ENCODE data around the gene SQOR.

Gene SQOR

DNA sequence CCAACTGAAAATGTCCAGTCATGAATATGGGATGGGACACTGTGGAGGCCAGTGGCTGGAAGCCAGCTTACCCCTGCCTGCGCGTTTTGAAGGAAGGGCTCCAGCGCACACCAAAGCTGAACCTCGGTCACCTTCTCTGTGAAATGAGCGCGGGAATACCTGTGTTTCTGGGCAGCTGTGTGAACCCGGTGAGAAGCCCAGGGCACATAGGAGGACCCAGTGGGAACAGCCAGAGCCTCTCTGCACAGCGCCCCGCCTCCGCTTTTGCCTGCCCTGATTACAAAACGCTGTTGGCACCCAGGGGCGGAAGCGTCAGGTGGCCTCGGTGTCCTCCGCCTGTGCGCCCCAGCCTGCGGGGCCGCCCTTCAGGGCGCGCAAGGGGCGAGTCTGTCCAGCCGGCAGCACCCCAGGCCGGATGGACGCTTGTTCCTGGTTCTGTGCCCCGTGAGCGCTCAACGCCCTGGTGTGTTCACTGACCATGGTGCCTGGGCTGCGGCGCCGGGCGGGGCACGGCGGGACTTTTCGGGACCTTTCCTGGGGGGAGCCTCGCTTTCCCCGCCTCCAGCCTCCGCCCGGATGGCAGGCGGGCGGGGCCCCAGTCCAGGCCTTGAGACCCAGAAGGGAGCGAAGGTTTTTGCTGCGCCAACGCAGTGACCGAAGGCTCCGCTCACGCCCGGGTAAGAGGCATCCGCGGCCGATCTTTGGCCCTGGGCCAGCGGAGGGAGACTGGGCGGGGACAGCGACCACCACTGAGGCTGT, at the start of gene SQOR:
SQOR (plus strand) TSS at position 598 of the 759 bp plus-strand sequence. CDS start 23,895 bp downstream, outside the sequence.
- peak; percentile 68 to 72 for DNase-seq

DNA sequence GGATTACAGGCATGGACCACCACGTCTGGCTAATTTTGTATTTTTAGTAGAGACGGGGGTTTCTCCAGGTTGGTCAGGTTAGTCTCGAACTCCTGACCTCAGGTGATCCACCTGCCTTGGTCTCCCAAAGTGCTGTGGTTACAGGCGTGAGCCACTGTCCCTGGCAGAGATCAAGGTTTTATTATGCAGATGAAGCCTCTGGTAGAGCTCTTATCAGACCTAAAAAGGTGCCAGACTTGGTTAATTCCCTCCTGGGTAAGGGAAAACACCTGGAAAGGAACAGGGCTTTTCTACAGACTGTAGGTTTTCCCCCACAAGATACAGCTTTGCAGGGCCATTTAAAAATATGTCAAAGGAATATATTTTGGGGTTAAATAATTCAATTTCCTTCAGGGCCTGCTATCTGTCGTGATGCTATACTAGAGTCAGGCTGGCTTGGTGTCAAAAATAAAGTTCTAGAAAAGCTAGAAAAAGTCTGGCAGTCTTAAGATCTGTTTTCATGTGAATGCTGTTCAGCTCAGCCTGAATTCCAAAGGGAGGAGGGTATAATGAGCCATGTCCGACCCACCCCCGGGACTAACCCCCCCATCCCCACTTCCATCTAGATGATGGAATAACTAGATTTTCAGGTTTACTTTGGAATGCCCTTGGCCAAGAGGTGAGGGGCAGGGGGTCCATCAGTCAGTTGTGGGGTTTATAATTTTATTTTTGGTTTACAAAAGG, 49.6 kb upstream of the SQOR start:
- no peak for DNase-seq

DNA sequence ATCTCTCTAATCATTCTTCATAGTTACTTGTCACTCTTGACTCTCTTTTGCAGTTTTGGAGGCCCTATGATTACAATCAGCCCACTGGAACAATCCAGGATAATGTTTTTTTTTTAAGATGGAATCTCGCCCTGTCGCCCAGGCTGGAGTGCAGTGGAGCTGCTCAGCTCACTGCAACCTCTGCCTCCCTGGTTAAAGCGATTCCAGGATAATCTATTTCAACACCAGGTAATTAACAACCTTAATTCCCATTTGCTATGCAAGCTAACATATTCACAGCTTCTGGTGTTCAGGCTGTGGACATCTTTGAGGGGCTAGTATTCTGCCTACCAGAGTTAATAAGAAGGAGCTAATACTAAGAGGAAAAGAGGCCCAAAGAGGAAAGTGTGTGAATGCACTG, 48.7 kb upstream of the SQOR start:
- no peak for DNase-seq

DNA sequence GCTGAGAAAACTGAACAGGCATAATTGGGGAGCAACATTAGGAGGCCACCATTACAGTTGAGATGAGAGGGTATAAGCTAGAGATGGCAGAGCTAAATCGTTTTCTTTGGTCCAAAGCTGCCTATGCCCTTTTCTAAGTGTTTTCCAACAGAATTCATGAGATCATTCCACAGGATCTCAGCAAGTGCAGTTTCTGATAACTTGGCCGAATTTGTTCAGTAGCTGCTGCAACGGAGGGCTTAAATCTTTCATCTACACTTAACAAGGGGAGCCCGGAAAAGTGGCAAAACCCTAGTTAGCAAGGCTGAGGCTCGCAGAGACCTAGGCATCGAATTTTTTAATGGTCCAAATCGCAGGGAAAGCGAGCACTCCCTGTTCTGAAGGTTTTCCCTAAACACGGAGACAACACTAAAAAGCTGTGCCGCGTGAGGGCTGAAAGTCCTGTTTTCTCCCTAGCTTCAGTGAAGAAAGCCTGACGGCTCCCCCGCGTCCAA, 48.2 kb upstream of the SQOR start:
- no peak for DNase-seq

DNA sequence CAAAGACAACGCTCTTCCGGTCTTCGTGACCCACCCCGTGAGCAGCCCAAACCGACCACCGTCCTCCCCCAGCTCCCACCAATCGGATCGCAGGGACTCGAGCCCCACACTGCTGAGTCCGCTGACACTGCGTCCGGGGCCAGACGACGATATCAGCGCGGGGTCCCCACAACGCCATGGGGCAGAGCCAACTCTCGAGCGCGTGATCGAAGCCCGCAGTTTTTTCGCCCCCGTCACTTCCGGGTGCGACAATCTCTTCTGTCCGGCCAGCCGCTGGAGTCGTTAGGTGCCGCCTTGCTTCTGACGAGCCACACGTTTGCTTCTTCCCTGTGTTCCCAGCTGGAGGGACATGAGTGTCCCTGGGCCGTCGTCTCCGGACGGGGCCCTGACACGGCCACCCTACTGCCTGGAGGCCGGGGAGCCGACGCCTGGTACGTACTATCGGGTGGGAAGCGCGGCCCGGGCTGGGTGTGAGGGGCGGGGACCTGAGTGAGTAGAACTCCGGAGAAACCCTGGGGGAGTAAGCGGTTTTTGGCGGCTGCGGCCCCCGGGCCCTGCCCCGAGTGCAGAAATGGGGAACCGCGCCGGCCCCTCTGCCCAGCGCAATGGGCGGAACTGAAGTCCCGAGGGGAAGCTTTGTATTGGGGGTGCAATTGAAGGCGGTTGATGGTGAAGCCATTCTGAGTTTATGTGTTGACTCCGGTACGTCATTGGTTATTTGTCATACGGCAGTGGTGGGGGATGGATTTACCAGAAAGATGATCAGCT, 47.5 kb upstream of the SQOR start, which contains the start of gene BLOC1S6:
BLOC1S6 (plus strand) TSS at position 285 of the 768 bp plus-strand sequence; CDS start at position 350, 65 bp downstream.
- peak; percentile 91 to 92 for DNase-seq

DNA sequence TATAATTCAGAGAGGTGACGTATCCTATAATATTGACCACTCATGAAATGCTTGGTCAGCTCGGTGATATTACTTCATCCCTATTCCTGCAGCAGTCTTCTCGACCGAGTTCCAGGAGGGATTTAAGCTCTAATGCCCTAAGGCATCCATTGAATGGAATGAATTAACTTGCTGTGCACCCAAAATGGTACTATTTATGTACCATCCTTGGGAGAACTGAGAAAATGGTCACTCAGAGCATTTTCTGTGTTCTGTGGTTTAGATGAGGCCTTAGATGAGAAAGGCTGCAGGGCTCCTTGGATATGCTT, 47.0 kb upstream of the SQOR start:
- no peak for DNase-seq

DNA sequence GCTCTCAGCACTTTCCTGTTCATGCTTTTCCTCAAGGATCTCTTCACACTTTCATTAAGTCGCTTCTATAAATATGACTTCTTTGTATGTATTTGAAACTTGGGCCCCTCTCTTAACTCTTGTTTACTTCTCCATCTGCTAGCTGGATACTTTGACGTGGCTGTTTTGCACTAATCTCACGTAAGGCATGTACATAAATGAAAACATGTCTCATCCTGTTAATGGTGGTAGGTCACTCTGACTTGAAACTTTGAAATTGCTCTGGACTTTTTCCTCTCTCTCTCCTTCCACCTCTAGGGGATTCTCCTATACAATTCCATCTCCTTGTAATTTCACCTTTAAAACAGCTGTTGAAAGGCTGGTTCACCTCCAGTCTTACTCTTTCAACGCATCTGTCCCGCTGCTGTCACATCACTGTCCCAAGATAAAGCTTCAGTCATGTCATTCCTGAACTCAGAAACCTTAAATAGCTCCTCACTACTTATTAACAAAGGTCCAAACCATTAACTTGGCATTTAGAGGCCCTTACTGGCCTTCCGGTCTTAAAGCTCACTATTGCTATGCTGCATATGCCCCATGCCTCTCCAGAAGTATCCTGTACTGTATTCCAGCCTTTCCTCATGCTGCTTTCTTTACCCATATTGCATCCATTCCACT, 46.5 kb upstream of the SQOR start:
- no peak for DNase-seq

DNA sequence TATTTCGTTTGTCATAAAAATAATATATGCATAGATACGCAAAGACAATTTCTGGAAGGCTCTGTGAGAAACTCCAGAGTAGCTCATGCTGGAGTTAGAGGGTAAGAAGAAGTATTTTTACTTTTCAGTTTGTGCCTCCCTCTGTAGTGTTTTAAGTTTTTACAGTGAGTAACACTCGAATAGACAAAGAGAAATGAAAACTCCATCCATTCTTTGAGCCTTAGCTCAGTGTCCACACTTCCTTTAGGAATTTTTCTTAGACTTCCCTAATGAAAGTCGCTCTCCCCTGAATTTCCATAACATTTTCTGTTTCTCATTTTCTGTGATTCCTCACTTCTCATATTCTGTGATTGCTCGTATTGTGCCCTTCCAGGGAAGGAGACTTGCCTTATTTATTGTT, 45.6 kb upstream of the SQOR start:
- no peak for DNase-seq

DNA sequence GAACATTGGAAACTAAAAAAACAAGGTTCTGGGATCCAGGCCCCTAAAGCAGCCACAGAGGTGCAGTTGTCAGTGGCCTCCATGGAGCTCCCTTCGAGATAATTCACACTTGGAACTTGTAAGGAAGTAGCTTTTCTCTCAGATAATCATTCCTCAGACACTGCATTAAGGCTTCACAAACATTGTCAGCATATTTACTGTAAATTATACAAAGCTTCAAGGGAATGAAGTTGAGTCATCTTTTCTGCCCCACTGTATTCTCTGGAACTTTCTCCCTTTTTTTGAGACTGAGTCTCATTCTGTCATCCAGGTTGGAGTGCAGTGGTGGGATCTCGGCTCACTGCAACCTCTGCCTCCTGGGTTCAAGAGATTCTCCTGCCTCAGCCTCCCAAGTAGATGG, 40.5 kb upstream of the SQOR start:
- DNase-seq, result no peak

DNA sequence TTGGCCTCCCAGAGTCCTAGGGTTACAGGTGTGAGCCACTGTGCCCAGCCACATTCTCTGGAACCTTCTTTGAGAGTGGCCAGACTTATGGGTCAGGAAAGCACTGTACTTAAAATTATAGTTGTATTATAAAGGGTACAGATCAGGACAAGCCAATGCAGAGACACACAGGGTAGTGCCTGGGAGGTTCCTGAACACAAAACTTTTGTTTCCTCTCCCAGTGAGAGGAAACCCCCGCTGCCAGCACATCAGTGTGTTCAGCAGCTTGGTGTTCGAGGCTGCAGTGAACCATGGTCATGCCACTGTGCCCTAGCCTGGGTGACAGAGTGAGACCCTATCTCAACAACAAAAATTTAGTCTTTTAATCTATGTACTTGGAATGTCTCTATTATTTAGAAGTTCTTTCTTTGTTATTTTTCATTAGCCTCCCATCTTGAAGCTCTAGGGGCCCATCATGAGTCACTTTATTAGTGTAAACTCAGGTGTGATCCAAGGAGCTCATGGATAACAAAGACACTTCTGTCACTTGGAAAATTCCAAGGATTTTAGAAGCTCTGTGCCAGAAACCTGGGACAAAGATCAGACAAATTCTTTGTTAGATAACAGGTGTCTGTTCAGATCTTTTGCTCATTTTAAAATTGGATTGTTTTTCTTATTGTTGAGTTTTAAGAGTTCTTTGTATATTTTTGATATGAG, 39.8 kb upstream of the SQOR start:
- DNase-seq, result no peak

DNA sequence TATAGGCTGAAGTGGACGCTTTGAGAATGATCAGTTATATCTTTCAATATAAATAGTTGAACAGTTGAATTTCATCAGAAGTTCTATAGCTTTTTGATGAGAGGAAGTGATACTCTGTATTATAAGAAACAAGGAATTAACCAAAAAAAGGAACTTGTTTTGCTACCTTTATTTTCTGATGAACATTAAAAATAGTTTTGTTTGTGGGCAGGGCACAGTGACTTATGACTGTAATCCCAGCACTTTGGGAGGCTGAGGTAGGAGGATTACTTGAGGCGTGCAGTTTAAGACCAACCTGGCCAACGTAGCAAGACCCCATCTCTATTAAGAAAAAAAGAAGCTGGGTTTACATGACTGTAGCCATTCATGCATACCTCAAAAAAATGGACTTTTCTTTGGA, 30.9 kb upstream of the SQOR start:
- DNase-seq, result no peak

DNA sequence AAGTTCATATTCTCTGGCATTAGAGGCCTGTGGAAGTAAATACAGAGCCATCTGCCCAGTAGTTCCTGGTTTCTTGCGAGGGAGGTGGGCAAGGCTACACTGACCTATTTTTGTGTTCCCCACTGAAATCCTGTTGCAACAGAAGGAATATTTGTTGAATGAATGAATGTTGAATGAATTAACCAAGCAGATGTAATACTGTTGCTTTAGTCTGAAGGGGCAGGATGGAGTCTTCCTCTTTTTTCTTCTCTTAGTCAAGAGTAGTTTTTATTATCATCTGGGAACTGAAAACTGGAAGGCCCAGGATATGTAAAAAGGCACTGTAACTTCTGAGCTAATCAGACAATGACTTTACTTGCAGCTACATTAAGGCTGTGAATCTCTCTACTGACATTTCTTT, 30.5 kb upstream of the SQOR start:
- DNase-seq, result no peak

DNA sequence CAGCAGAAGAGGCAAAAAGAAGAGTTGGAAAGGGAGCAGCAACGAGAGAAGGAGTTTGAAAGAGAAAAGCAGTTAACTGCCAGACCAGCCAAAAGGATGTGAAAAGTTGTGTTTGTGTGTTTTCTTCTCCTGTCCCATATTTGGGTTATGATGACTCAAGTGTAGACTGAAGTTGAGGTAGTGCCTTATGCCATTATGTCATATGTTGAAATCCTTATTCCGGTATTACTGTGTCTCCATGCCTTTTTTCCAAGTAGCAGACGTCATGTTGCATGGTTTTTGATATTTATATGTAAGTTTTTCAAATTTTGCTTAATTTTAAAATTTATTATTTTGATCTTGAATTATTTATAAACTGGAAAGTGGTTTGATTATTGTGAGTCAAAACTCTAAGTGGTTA, 28.4 kb upstream of the SQOR start:
- DNase-seq, result no peak

DNA sequence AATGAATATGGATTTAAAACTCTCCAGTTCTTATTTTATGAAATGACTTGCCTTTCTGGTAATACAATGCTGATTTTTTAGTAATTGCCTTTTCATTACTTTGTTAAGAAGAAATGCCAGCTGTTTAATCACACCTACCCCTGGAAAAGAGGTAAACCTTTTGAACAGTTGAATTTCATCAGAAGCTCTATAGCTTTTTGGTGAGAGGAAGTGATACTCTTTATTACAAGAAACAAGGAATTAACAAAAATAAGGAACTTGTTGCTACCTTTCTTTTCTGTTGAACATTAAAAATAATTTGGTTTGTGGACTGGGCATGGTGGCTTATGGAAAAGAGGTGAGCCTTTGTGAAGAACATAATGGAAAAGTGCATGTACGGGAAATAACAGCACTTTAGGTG, 28.0 kb upstream of the SQOR start:
- DNase-seq, result no peak

DNA sequence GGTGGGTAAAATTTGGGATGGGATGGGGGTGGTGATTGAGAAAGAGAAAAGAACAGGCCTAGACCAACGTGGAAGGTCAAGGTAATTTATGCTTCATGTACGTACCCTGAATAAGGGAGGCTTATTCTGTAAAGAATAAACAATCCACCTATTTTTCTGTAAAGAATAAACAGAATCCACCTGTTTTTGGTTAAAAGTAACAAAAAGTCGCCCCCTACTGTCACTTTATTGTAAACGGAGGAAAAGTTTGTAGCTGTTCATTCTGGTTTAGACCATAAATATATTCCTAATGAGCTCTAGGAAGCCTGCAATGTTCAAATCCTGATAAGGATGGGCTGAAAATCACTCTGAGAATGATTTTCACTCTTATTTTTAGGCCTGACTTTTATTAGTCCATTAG, 23.5 kb upstream of the SQOR start:
- peak in 1 of 2 donors; percentile 36 for DNase-seq

DNA sequence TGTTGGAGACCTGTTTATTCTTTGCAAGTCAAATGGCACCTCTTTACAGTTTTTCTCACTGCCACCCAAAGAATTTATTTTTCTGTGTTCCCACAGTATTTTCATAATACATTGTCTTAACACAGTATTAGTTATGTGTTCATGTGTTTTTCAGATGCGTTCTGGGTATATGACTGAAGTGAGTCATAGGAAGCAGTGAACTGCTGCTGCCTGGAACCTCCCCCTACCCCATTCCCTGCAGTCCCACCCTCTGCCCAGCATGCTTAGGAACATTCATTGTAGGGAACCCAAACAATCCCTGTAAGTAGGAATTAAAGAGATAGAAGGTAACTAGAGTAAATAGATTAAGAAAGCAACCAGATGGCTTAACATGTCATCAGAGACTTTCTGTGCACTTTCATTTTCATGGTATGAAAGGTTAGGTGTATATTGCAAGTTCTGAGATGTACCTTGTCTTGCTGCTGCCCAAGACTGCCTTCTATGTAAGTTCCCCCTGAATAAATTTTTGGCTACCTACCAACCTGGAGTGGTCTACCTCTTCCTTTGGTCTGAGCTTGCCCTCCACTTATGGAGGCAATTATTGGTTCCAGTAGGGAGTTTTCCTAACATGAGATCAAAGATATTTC, 21.9 kb upstream of the SQOR start:
- DNase-seq, result no peak

DNA sequence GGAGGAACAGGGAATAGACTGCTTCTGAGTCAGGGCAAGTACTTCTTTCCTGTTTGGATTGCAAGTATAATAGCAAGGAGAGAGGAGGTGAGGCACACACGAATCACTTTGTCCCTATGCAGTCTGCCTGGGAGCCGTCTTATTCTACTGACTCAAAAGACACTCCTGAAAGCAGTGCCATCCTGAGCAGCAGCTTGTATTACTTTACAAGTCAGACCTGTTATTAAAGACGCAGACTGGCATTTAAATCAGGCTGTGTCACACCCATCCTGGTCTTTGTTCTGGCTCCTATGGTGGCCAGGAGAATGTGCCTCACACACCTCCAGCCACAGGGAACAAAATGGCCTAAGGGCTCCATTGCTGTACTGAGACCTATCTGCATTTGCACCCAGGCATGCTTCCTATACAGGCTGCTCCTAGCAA, 17.9 kb upstream of the SQOR start:
- no peak for DNase-seq

DNA sequence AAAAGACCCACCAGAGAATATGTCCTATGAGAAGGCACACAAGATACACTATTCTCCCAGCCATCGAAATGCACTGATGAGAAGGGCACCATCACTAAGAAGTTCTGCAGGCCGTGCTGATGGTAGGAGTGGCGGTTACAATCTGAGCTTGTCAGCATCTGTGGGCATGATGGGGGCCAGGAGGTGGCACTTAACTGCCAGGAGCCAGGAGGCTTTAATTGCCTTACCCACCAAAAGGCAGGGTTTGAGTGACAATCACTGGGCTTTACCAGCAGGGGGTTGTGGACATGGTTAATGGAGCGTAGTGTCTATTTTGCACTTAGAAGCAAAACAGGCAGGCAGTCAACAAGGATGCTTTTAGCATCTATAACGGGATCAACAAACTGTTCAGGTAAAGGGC, 16.0 kb upstream of the SQOR start:
- DNase-seq, result no peak

DNA sequence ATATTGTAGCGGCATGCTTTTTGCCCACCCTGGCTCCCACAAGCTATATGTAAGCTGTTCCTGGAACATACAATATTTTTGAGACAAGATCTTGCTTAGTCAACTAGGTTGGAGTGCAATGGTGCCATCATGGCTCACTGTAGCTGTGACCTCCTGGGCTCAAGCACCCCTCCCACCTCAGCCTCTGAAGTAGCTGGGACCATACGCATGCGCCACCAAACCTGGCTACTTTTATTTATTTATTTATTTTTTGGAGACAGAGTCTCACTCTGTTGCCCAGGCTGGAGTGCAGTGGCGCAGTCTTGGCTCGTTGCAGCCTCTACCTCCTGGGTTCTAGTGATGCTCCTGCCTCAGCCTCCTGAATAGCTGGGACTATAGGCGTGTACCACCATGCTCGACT, 6.7 kb upstream of the SQOR start:
- no peak for DNase-seq

DNA sequence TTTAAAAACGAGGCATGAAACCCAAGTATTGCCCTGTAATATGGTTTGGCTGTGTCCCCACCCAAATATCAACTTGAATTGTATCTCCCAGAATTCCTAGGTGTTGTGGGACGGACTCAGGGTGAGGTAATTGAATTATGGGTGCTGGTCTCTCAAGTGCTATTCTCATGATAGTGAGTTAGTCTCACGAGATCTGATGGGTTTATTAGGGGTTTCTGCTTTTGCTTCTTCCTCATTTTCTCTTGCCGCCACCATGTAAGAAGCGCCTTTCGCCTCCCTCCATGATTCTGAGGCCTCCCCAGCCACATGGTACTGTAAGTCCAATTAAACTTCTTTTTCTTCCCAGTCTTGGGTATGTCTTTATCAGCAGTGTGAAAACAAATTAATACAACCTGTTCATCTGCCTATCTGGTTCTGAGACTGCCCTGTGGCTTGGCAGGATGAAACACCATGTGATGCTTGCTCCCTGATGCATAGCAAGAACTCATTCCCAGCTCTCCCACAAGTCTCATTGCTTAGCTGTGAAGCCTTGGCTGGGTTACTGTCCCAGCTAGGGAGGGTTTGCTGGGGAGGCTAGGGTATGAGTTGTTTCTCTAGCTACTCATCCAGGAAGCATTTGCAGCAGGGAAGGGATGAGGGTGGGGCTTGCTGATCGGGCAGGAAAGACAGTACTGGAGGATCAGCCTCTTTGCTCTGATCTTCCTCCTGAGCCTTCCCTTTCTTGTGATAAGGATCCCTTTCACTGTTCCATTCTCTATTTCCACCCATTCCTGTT, 3.7 kb upstream of the SQOR start:
- no peak for DNase-seq

DNA sequence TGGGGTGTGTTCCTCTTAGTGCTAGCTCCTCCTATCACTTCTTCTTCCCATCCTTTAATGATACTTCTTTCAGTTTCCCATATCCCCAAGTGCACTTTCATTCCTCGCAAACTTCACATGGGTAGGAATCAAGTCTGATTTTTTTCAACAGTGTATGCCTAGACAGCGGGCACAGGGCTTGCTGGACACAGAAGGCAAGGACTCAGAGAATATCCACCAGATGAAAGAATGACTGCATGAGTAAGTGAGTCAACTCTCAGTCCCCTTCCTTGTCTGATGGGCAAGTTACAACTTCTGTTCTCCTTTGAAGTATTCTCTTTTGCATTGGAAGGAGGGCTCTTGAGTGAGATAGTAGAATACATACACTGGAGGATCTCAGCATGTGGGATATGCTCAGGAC, 3.1 kb upstream of the SQOR start:
- no peak for DNase-seq

Data from CD4-positive, alpha-beta T cell treated with Interleukin-1 beta for 1 hour (primary cell).